HK-2 (cell line): ENCODE results near the gene ADRA1B.
A peak's percentile ranks its signal among the peaks of the same experiment; 100 is the strongest.

ENCODE experiments used
- DNase-seq: peaks from one replicate; pipeline ENCODE4 v3.0.0-alpha.2; 2018; ENCODE audit not compliant: unreplicated experiment

Gene ADRA1B

DNA sequence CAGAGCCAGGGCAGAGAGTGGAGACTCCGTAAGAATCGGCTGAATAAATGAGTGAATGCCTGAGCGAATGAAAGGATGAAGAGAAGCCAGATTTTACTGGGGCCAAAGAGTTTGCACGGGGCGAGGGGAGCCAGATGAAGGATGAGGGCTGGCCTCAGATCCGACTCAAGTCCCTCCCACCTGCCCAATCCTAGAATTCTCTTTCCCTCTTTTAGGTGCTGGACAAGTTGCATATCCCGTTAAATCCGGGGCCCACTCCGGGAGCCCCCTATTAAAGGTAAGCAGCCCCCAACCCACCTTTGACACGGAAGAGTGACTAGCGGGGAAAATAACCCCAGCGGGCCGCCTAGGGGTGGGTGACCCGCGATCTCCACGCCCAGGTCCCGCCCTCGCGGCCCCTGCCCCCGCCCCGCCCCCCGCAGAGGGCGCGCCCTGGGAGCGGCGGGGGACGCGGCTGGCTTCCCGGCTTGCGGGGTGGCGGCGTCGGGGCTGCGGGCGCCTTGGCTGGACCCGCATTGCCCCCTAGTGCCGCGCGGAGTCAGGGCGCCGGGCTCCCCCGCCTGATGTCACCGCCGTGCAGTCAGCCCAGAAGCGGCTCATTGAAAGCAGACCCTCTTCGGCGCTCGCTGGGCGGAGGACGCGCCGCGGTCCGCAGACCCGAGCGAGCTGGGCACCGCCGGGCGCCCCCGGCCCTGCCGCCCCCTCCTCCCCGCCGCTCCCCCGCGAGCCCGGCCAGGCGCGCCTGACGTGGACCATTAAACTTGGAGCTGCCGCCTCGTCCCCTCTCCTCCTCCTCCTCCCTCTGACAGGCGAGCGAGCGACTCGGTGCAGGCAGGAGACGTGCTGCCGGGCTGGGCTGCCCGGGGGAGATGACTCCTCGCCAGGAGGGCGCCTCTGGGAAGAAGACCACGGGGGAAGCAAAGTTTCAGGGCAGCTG is at the start of gene ADRA1B:
ADRA1B (plus strand) TSS at position 579 of the 937 bp plus-strand sequence. CDS start 424 bp downstream, outside the sequence.
- DNase-seq: peak; percentile 62

DNA sequence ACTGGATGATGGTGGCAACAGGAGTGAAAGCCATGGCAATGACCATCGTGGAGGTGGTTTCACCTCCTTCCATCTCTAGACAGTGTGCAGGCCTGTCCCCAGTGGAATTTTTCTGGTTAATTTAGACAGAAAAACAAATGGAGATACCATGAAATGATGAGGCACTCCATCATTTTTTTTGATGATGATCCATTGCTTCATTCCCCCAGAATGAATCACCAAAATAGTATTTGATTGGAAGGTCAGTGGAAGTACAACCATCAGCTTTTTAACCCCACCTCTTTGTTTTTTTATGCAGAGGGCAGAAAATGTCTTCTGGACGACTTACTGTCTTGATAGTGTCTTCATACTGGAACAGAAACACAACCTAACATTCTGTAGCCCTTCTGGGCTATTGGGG is 42.6 kb upstream of the ADRA1B start:
- DNase-seq: no peak

DNA sequence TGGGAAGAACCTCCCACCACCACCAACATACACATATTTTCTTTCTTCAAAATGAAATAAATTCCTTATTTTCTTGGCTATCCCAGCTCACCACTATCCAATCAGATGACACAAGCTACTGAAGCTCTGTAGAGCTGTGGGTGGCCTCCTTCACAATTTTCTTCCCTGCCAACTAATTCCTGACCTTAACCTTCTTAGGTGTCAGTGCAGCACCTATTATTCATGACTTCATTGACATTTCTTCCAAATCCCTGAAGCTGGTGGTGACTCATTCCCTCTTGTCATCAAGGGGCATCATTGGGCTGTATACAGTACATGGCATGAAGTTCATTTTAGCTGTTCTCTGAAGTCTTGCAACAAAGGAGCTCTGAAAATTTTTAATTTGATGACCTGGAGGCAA is 42.0 kb upstream of the ADRA1B start:
- DNase-seq: no peak

DNA sequence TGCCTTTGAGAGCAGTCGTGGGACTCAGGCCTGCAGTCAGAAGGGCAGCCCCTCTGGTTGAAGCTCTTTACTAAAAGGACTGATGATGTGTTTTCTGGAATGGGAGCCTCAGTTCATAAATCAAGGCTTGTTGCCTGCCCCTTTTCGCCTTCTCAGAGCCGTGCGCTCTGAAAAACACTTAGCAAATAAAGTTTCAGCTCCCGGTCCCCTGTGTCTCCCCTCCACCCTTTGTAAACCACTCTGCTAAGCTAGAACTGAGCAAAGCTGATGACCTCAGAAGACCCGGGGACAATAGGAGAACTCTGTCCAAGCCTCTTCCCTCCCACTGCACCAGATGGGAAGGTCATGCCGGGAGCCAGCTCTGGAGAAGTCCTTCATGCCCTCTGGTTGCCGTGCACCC is 39.3 kb upstream of the ADRA1B start:
- DNase-seq: no peak

DNA sequence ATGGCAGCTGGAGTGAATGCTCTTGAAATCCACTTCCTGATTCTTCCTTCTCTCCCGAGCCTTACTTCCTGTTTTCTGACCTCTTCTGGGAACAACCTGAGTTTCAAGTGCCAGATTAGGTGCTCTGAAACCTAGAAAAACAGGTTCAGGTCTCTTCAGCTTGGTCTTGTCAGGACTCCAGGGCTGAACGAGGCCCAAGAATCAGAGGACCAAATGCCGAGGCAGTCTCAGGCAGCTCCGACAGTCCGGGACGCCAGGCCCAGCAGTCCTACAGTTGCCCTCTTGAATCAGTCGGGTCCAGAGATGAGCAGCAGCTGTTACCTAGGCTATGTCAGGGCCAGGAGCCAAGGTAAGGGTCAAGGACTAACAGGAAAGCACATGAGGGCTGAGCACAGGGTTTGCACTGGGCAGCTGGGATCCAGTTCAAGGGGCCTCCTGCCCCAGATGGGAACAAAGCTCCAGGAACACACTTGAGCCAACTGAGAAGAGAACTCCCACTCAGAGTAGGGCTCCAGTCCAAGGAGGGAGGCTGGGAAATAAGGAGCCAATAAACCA is 38.3 kb upstream of the ADRA1B start:
- DNase-seq: no peak

DNA sequence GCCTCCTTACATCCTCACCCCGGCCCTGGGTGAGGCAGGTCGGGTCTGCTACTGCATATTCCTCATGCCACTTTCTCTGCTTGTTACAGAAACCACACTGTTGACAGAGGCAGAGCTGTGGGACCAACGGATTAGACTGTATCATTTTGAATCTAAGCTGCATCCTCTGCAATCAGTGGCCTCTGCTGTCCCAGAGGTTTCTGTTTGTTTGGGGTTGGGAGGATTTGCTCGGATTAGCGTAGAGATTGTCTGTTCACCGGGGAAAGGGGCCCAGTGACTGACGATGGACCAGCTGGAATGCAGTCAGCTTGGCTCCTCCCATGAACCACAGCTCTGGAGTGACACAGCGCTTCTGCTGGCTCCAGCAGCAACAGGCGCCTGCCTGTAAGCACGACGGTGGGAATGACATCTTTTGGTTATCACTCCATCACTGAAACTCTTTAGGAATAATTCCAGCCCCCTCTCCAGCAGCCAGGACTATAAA is 37.3 kb upstream of the ADRA1B start:
- peak; percentile 54 for DNase-seq

DNA sequence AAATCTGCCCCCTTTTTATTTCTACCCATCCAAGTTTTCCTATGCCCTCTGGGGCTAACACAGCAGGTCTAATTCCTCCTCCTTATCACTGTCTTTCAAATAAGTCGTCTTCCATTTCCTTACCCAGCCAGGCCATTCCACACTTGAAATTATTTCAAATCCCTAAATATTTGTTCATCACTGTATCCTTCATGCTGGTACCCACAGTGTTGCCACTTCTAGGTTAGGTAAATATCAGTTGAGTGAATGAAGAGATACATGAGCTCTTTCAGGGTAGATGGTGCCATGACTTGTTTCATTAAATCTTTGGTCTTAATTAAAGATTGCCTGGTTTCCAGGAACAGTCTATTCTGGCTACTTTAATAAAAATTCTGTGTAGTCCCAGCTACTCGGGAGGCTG is 35.6 kb upstream of the ADRA1B start:
- DNase-seq: no peak

DNA sequence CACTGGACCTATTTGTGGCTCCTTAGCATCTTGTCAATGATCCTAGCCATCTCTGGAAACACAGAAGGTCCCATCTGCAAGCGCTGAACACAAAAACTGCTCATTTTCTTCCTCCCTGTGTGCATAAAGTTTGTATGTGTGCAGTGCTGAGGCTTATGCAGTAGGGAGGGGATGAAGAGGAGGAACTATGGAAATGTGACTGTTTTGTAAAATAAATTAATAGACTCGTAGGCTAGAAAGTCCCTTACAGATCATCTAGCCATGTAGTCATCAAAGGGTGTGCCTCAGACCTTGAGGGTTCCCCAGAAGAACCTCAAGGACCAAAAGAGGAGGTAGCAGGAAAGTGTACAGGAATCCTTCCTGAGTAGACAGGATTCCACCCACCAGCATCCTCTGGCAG is 34.3 kb upstream of the ADRA1B start:
- no peak for DNase-seq

DNA sequence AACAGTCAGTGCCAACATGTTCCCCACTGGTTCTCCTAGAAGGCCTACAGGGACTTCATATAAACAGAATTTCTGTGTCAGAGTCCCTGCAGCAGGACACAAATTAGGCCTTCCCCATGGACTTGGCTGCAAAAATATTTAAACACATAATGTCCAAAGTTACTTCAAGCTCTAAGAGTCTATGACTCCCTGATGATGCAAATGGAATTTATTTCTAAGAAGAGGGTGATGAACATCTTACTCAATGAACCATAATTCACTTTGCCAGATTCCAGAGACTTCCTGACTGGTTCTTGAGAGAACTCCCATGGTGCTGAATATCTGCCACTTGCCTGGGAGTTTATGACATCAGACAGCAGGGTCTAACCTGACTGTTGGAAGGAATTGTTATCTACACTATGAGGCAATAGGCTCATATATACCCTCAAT is 32.7 kb upstream of the ADRA1B start:
- DNase-seq: no peak

DNA sequence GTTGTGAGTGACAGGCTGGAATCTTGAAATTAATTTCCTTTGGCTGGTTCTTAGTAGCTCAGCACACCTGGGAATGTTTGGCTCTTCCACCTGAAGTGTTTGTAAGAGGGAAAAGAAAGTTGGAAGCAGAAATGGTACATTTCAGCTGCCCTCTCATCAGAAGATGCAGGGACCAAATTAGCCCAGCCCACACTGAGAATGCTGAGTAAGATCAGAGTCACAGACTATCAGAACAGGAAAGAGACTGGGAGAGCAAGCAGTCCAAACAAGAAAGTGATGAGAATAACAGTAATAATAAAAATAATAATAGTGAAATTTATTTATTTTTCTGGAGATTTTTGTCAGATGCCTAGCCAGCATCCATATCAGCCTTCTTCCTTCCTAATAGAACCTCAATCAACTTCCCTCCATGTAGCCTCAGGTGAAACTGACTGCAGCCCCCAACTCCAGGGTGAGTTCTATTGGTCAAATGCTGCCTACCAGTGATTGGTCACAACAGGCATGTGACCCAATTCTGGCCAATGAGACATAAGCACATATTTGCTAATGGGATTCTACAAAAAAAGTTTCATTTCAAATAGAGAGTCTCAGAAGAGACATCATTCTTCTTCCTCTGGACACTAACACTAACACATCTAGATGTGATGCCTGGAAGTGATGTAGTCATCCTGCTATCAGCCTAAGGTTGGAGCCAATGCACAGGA is 31.2 kb upstream of the ADRA1B start:
- DNase-seq: no peak

- no peak for DNase-seq
These were observed 30.0 kb upstream of the ADRA1B start for GRCh38 chr5:159886296-159886695.

- no peak for DNase-seq
These were observed 29.2 kb upstream of the ADRA1B start for GRCh38 chr5:159887050-159887449.

DNA sequence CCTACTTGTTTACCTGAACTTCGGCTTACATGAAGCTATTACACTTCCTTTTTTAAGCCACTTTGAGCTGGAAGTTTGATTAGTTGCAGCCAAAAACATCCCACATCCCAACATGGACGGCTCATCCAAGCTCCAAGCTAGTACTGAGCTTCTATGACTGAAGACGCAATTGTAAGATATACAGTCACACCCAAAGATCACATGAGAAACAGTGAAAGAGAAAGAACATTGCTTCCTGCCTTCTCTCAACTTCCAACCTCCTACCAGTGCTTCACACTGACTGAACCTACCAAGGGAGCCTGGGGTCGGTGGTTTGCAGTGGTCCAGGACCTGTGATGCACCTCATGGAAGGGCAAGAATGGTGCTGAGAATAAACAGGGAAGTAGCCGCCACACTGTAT is 27.4 kb upstream of the ADRA1B start:
- DNase-seq: no peak

GRCh38 chr5:159890141-159890540 is 26.1 kb upstream of the ADRA1B start:
- DNase-seq: no peak

DNA sequence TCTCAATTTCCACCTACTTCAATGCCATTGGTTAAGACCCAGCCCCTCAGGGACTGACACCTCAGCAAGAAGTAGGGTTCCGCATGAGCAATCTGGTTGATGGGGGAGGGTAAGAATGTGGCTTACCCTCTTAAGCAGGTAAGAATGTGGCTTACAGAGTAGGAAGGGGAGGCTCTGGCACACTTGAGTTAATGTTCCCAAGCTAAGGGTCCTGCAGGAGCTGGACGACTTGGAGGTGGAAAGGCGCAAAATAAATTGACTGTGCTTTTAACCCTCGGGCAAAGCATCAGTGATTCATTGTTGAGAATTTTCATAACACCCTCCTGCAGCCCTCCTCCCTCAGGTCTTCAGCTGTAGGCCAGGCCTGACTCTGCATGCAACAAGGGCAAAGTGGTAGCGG is 24.9 kb upstream of the ADRA1B start:
- peak; percentile 51 for DNase-seq

- no peak for DNase-seq
These were observed 23.1 kb upstream of the ADRA1B start for GRCh38 chr5:159893040-159893695.

DNA sequence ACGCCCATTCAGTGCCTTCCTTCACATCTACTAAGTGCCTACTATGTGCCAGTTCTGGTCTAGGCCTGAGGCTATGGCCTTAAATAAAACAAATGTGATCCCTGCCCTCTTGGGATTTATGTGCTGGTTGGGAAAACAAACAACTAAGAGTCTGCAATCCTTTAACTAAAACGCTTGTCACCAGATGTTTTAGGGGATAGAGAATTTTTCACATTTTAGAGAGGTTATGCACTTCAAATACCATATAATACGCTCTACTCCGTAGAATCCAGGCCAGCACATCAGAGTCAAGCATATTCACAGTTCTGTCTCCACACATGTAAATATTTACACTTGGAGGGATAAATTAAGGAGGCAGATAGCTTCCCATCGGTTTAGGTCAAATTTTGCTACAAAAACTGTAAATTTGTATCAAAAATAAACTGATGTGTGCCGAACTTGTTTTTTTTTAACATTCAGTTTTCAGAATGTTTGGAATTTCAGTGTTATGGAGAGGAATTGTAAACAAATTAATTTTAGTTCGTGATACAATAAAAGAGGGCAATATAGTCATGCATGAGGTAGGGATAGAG is 22.0 kb upstream of the ADRA1B start:
- no peak for DNase-seq

GRCh38 chr5:159897786-159898393 is 18.4 kb upstream of the ADRA1B start:
- DNase-seq: no peak

GRCh38 chr5:159899067-159900049 is 16.9 kb upstream of the ADRA1B start:
- no peak for DNase-seq

- no peak for DNase-seq
These were observed 15.0 kb upstream of the ADRA1B start for GRCh38 chr5:159901308-159901707.
